GM21447 (cell line): ENCODE data around the gene LRP11.

Experiments
- ATAC-seq: cut with Tn5 transposase; IDR thresholded peaks from one replicate; pipeline ENCODE4 v1.9.1; 2021; ENCODE audit not compliant: unreplicated experiment

The LRP11 gene

DNA sequence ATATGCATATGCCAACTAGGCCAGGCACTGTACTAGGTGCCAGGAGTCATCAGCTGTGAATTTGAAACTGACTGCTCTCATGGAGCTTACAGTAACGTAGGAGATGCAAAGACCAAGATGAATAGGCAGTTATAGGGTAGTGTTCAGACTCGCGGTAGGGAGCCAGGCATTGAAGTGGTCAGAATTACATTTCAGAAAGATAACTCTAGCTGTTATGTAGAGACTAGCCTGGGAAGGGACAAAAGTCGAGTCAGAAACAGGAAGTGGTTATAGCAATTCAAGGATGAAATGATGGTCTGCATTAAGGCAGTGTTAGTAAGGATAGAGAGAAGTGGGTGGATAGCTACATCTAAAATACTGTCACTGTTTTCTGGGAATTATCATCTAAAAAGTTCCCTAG lies 58.0 kb downstream of the LRP11 start:
- no peak for ATAC-seq

DNA sequence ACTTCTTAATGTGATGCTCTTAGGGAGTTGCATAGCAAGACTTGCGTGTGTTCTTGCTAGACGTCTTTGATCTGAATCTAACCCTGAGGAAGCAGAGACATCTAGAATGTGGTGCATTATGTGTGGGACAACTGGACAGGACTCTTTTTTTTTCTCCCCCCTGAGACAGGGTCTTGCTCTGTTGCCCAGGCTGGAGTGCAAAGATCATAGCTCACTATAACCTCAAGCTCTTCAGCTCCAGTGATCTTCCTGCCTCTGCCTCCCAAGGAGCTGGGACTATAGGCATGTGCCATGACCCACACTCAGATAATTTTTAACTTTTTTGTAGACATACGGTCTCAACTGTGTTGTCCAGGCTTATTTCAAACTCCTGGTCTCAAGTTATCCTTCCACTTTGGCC lies 80.6 kb downstream of the LRP11 start:
- ATAC-seq: no peak

DNA sequence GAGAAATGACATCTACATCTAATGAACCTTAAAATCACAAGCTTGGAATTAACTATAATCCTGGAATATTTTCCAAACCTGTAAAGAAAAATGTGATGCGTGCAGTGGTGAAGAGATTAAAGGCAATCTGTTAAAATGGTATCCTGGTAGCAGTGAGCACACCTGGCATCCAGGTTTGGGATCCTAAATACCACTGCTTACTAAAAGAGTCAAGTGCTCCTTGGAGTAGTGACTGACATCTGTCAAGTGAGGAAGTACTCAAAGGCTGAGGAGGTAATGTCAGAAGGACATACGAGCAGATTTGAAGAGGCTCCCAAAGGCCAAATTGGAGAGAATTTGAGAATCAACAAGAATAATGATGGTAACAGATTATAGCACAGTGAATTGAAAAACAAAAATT lies 81.8 kb downstream of the LRP11 start:
- ATAC-seq: no peak

DNA sequence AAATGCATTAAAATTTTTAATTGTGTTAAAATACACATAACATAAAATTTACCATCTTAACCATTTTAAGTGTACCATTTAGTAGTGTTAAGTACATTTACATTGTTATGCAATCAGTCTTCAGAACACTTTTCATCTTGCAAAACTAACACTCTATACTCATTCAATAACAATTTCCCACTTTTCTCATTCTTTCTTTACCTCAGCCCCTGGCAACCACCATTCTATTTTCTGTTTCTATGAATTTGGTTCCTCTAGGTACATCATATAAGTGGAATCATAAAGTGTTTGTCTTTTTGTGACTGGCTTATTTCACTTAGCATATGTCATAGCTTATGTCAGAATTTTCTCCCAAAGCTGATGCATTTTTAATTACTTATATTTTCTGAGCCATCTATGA lies 82.4 kb downstream of the LRP11 start:
- no peak for ATAC-seq

DNA sequence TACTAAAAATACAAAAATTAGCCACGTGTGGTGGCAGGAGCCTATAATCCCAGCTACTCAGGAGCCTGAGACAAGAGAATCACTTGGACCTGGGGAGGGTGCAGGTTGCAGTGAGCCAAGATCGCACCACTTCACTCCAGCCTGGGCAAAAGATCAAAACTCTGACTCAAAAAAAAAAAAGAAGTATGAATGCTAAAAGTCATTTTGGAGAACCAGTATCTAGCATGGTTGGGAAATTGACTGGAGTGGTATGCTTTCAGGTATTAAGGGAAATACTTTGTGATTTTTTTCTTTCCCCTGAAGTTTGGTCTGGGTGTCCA lies 84.6 kb downstream of the LRP11 start:
- no peak for ATAC-seq

DNA sequence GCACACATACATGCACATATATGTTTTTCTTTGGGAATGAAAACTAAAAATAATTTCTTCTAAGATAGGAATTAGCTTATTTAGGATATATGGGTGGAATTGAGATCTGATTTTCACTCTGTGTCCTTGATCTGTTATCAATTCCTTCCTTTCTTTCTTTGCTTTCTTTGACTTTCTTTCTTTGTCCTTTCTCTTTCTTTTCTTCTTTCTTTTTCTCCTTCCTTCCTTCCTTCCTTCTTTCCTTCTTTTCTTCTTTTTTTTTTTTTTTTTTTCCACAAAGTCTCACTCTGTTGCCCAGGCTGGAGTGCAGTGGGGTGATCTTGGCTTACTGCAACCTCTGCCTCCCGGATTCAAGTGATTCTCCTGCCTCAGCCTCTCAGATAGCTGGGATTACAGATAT lies 86.5 kb downstream of the LRP11 start:
- ATAC-seq: no peak

DNA sequence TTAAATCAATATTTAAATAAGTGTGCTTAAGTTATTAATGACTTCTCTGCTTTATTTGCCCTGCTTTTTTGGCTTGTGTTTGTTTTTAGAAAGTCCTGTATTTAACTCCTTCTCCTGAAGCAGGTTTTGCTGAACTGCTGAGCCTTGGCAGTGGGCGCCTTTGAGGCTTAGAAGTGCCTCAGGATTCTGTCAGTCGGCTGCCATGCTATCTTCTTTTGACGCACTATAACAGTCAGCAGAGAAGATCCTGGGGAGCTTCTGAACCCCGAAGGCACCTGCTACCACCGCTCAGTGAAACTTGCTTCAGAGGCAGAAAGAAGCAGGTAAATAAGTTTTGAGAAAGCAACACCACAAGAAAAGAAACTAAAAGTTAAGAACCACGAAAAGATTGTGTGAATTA lies 92.2 kb downstream of the LRP11 start:
- ATAC-seq: no peak

DNA sequence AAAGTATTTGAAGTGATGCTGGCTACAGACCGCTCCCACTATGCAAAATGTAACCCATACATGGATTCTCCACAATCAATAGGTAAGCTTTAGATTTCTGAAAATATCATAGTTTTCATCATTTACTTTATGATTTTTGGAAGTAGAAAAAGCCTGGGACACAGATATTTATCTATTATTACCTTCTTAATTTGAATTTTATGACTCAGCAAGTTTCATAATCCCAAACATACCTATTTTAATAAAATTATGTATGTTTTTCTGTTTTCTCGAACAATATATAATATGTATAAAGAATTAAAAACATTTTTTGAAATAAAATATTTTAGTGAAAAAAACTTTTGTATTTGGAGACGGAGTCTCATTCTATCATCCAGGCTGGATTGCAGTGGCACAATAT lies 93.0 kb downstream of the LRP11 start:
- no peak for ATAC-seq

DNA sequence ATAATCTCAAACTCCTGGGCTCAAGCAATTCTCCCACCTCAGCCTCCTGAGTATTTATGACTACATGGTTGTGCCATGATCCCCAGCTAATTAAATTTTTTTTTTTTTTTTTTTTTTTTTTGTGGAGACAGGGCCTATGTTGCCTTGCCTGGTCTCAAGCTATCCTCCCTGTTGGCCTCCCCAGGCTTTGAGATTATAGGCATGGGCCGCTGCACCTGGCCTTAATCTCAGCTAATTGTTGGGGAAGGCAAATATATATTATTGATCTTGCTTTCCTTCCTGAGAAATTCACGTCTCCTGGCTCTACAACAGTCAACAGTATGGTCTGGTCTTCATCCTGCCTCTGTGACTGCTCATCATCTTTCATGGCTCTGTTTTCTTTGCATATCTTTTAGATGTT lies 94.5 kb downstream of the LRP11 start:
- no peak for ATAC-seq
